Transverse colon (tissue), 4 donors: ENCODE results near the gene LAMB2.

Source experiments
- CTCF ChIP-seq, 5 experiments: fragments of 200-600 bp in 3 of 5; fragments of 450-650 bp in 2 of 5; sonication (generic) in 3 of 5; IDR thresholded peaks; 1 replicate in 2 of 5; 2 replicates in 3 of 5; pipeline ENCODE4 v1.5.1; 2016 to 2017; ENCODE audit warnings: antibody characterized with exemption in 5 of 5, inconsistent platforms in 3 of 5, mild to moderate bottlenecking in 2 of 5, moderate library complexity in 1 of 5
- POLR2AphosphoS5 ChIP-seq, 3 donors: sonication (generic); formaldehyde crosslinking; IDR thresholded peaks; one replicate each; pipeline ENCODE4 v1.6.1; 2016; ENCODE audit warnings: antibody characterized with exemption in 3 of 3

GRCh38 chr3:49093853-49094767, 38.7 kb downstream of the LAMB2 start, which contains the start of gene QRICH1:
- TF ChIP-seq POLR2AphosphoS5 (IDR thresholded peaks at IDR 0.05), result peak; percentile 62 to 85 (median 83)
- TF ChIP-seq CTCF (IDR thresholded peaks at IDR 0.05), result peak; percentile 46 to 61 (median 50)
